ENCODE results near the gene TMTC2.

GRCh38 chr12:83031196-83031595 is 344.5 kb downstream of the TMTC2 start:
- TF ChIP-seq, protein P1, sequence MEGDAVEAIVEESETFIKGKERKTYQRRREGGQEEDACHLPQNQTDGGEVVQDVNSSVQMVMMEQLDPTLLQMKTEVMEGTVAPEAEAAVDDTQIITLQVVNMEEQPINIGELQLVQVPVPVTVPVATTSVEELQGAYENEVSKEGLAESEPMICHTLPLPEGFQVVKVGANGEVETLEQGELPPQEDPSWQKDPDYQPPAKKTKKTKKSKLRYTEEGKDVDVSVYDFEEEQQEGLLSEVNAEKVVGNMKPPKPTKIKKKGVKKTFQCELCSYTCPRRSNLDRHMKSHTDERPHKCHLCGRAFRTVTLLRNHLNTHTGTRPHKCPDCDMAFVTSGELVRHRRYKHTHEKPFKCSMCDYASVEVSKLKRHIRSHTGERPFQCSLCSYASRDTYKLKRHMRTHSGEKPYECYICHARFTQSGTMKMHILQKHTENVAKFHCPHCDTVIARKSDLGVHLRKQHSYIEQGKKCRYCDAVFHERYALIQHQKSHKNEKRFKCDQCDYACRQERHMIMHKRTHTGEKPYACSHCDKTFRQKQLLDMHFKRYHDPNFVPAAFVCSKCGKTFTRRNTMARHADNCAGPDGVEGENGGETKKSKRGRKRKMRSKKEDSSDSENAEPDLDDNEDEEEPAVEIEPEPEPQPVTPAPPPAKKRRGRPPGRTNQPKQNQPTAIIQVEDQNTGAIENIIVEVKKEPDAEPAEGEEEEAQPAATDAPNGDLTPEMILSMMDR (IDR thresholded peaks at IDR 0.05; ENCODE audit: low read length), result no peak
- no peak for TF ChIP-seq EZH2 (IDR thresholded peaks at IDR 0.05; ENCODE audit: borderline replicate concordance, low read length)
